22Rv1 (cell line): ENCODE data around the gene RAB13.

Experiments used
- H3K27ac ChIP-seq: fragments of 450-650 bp; 2 replicates; pipeline ENCODE4 v1.5.1; 2017
- CTCF ChIP-seq: fragments of 450-650 bp; IDR thresholded peaks from 2 replicates; pipeline ENCODE4 v1.5.1; 2017; ENCODE audit warnings: mild to moderate bottlenecking
- ZFX ChIP-seq: fragments of 450-650 bp; IDR thresholded peaks from 2 replicates; pipeline ENCODE4 v1.6.1; 2017; ENCODE audit warnings: antibody characterized with exemption, borderline replicate concordance

RAB13 gene

DNA sequence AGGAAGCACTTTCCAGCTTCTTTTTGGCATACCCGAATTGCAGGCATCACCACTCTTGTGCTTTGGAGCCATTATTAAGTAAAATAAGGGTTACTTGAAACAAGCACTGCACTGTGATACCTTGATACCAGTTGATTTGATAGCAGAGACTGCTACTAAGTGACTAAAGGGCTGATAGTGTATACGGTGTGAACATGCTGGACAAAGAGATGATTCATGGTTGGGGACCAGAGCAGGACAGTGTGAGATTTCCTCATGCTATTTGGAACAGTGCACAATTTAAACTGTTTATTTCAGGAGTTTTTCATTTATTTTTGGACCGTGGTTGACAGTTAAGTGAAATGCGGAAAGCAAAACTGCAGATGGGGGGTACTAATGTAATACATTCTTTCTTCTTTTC is 14.3 kb upstream of the RAB13 start:
- H3K27ac ChIP-seq: no peak overlapping the region
- TF ChIP-seq ZFX: no peak
- TF ChIP-seq CTCF: no peak

DNA sequence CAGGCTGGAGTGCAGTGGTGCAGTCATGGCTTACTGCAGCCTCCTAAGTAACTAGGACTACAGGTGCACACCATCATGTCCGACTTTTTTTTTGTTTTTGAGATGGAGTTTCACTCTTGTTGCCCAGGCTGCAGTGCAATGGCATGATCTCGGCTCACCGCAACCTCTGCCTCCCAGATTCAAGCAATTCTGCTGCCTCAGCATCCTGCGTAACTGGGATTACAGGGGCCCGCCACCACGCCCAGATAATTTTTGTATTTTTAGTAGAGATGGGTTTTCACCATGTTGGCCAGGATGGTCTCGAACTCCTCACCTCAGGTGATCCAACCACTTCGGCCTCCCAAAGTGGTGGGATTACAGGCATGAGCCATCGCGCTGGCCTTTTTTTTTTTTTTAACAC is 10.7 kb upstream of the RAB13 start:
- H3K27ac ChIP-seq: peak overlapping the region; percentile 45

DNA sequence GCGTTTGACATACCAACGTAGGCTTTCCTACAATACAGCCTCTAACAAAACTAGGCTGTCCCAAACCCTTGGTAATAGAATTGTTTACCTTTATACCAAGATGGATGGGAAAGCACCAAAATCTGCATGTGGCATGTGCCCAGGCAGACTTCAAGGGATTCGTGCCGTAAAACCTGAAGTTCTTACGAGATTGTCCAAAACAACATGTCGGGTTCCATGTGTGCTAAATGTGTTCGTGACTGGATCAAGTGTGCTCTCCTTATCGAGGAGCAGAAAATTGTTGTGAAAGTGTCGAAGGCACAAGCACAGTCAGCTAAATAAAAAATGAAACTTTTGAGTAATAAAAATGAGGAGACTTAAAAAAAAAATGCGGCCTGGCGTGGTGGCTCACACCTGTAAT is 9.5 kb upstream of the RAB13 start:
- peak overlapping the region; percentile 45; the same call in 1 of the 2 replicates for H3K27ac ChIP-seq
- TF ChIP-seq CTCF: no peak
- no peak for TF ChIP-seq ZFX

GRCh38 chr1:153995202-153995601 is 9.1 kb upstream of the RAB13 start:
- no peak for TF ChIP-seq CTCF
- TF ChIP-seq ZFX: no peak
- H3K27ac ChIP-seq: no peak overlapping the region; the same call in 1 of the 2 replicates

DNA sequence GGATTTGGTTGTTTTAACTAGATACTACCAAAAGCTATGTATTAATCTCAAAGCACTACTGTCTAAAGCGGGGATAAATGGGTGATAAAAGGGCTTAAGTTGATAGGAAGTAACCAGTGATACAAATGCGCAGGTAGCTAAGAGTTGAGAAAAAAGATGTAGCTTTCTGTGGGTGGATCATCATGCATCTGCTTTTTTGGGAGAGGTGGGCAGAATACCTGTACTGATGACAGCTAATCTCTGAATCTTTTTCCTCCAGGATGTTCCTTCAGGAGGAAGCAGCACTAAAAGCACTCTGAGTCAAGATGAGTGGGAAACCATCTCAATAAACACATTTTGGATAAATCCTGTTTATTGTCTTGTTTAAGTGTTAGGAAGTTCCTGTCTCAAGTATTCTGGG is 5.7 kb upstream of the RAB13 start:
- no peak for TF ChIP-seq CTCF
- TF ChIP-seq ZFX: no peak
- peak overlapping the region; percentile 85 for H3K27ac ChIP-seq

DNA sequence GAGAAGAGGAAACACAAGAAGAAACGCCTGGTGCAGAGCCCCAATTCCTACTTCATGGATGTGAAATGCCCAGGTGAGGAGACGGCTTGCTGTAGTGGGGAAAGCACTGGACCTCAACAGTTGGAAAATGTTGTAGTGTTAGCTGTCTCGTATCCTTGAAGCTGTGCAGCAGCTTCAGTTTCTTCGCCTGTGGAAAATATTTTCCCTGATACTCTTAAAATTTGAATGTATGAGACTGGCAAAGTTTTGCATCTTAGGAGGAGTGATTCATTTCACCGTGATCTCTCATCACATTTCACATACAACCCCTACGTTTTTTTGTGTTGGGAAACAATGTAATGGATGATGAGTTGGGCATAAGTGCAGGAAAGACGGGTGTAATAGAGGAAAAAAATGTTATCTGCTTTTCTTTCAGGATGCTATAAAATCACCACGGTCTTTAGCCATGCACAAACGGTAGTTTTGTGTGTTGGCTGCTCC is 5.1 kb upstream of the RAB13 start:
- peak overlapping the region; percentile 85 for H3K27ac ChIP-seq
- TF ChIP-seq CTCF: no peak
- no peak for TF ChIP-seq ZFX

- TF ChIP-seq CTCF (no peak), ZFX (no peak)
- peak within 1 kb of the TSS; percentile 85 for H3K27ac ChIP-seq
These were observed 4.5 kb upstream of the RAB13 start, which contains the start of gene RPS27 for GRCh38 chr1:153990468-153991150. Gene RPS27, plus strand, starts transcription at chr1:153990762. Its CDS starts 35 bp downstream, at chr1:153990797.

- H3K27ac ChIP-seq: peak overlapping the region; percentile 92
- TF ChIP-seq CTCF (no peak), ZFX (no peak)
These were observed 1.5 kb upstream of the RAB13 start for GRCh38 chr1:153987621-153988020.
